ENCODE results near the gene USP1. TPM values are rescaled to one million over a fixed set of nuclear protein-coding genes. Genes with fewer than 3 reads are reported as not detected.

USP1 gene
- total and polyA plus RNA-seq, 2 donors = 19.6 to 82.4 TPM

GRCh38 chr1:62407398-62408009 lies 29.3 kb upstream of the USP1 start:
- Histone ChIP-seq H3K36me3 (ENCODE audit: insufficient read depth) (no peaks in the 10 kb centered on the region), H3K4me1 (ENCODE audit: insufficient read depth) (no peaks in the 10 kb centered on the region), H3K4me3 (ENCODE audit: low read depth, low read length) (no peak overlapping the region), H3K27ac (ENCODE audit: low read depth) (no peak overlapping the region)
- WGBS = 67% methylated on average over 12 of the region's 12 CpGs
- peak; percentile 33 for DNase-seq (ENCODE audit: extremely low spot score)

- Histone ChIP-seq H3K4me1 (ENCODE audit: insufficient read depth) (no peaks in the 10 kb centered on the region), H3K27ac (ENCODE audit: low read depth) (no peak overlapping the region), H3K36me3 (ENCODE audit: insufficient read depth) (no peaks in the 10 kb centered on the region), H3K4me3 (ENCODE audit: low read depth, low read length) (no peak overlapping the region)
- DNase-seq (ENCODE audit: extremely low spot score) = no peak
- WGBS = 90% methylated on average over 8 of the region's 8 CpGs
These were observed 21.2 kb upstream of the USP1 start for GRCh38 chr1:62415687-62416086.

GRCh38 chr1:62417351-62417999 lies 19.4 kb upstream of the USP1 start:
- Histone ChIP-seq H3K36me3 (ENCODE audit: insufficient read depth) (no peaks in the 10 kb centered on the region), H3K4me1 (ENCODE audit: insufficient read depth) (no peaks in the 10 kb centered on the region), H3K27ac (ENCODE audit: low read depth) (no peak overlapping the region), H3K4me3 (ENCODE audit: low read depth, low read length) (no peak overlapping the region)
- no peak for DNase-seq (ENCODE audit: extremely low spot score)
- WGBS = 51% methylated on average over 2 of the region's 2 CpGs

- 83% methylated on average over 1 of the region's 1 CpG for WGBS
These were observed 16.6 kb upstream of the USP1 start for GRCh38 chr1:62420214-62420613.

GRCh38 chr1:62423580-62424242 lies 13.1 kb upstream of the USP1 start:
- 91% methylated on average over 14 of the region's 14 CpGs for WGBS
- Histone ChIP-seq H3K4me1 (ENCODE audit: insufficient read depth) (no peaks in the 10 kb centered on the region), H3K4me3 (ENCODE audit: low read depth, low read length) (no peak overlapping the region), H3K27ac (ENCODE audit: low read depth) (no peak overlapping the region), H3K36me3 (ENCODE audit: insufficient read depth) (no peaks in the 10 kb centered on the region)
- DNase-seq (ENCODE audit: extremely low spot score) = no peak

More at GRCh38 chr1:62420214-62420613, 16.6 kb upstream of the USP1 start:
- H3K36me3 ChIP-seq (ENCODE audit: insufficient read depth) = no peaks in the 10 kb centered on the region
- H3K4me1 ChIP-seq (ENCODE audit: insufficient read depth) = no peaks in the 10 kb centered on the region
- H3K4me3 ChIP-seq (ENCODE audit: low read depth, low read length) = no peak overlapping the region
- DNase-seq (ENCODE audit: extremely low spot score) = no peak
- no peak overlapping the region for H3K27ac ChIP-seq (ENCODE audit: low read depth)

DNA sequence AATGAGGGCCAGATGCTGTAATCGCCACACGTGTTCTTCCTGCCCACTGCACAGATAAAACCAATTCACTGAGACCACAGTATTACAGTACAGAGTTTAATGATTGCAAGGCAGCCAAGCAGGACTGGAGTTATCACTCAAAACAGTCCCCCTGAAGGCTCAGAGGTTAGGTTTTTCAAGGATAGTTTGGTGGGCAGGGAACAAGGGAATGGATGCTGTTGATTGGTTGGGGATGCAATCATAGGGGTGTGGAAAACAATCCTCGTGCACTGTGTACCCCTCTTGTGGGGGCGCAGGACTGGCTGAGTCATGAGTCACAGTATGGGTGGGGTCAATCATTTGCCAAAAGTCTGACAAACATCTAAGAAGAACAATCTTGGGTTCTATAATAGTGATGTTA lies 12.4 kb upstream of the USP1 start:
- WGBS = 63% methylated on average over 4 of the region's 4 CpGs

DNA sequence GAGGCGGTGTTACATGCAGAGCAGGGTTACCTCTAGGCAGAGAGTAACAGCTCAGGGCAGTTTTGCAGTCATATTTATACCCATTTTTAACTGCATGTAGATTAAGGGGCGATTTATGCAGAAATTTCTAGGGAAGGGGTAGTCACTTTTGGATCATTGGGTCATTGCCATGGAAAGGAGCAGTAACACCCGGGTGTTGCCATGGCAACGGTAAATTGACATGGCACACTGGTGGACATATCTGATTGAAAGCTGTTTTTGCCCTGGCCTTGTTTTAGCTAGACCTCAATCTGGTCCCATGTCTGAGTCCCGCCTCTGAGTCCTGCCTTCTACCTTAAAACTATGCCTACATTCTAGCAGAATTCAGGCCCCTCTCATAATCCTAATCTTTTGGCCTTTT lies 11.8 kb upstream of the USP1 start:
- H3K36me3 ChIP-seq (ENCODE audit: insufficient read depth) = no peaks in the 10 kb centered on the region
- H3K27ac ChIP-seq (ENCODE audit: low read depth) = no peak overlapping the region
- no peaks in the 10 kb centered on the region for H3K4me1 ChIP-seq (ENCODE audit: insufficient read depth)
- WGBS = 83% methylated on average over 5 of the region's 5 CpGs
- no peak for DNase-seq (ENCODE audit: extremely low spot score)
- H3K4me3 ChIP-seq (ENCODE audit: low read depth, low read length) = no peak overlapping the region

More for the DNA sequence above, 12.4 kb upstream of the USP1 start:
- no peak for DNase-seq (ENCODE audit: extremely low spot score)
- Histone ChIP-seq H3K4me3 (ENCODE audit: low read depth, low read length) (no peak overlapping the region), H3K4me1 (ENCODE audit: insufficient read depth) (no peaks in the 10 kb centered on the region), H3K27ac (ENCODE audit: low read depth) (no peak overlapping the region), H3K36me3 (ENCODE audit: insufficient read depth) (no peaks in the 10 kb centered on the region)

DNA sequence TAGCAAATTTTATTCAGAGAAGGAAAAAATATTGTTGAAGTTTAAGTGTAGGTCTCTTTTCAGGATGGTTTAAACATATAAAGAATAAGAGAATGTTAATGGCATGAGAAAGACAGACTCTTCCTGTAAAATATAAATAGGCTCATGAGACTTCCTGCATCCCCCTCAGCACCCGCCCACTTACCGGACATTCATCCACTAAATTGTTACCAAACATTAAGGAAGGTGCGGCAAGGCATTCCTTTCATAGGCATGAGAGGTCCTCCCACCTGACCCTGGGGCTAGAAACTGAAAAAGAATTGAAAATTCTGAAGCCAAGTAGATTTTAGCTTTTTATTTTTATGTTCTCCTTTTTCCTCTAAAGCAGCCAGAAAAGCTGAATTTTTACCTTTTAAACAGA lies 10.6 kb upstream of the USP1 start:
- H3K27ac ChIP-seq (ENCODE audit: low read depth) = no peak overlapping the region
- no peaks in the 10 kb centered on the region for H3K36me3 ChIP-seq (ENCODE audit: insufficient read depth)
- 48% methylated on average over 3 of the region's 3 CpGs for WGBS
- H3K4me1 ChIP-seq (ENCODE audit: insufficient read depth) = no peaks in the 10 kb centered on the region
- H3K4me3 ChIP-seq (ENCODE audit: low read depth, low read length) = no peak overlapping the region
- DNase-seq (ENCODE audit: extremely low spot score) = no peak

DNA sequence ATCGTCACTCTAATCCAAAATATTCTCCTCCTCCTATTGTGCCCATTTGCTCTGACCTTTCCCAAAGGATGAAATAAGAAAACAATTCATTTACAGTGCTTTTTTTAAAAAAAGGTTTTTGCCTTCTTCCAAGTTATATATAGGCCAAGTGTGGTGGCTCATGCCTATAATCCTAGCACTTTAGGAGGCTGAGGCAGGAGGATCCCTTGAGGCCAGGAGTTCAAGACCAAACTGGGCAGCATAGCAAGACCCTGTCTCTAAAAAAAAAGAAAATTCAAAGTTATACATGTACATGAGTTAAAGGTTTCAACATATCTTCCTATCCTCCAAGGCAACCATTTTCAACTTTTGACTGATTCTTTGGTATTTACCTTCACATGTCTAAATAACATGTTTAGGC lies 10.1 kb upstream of the USP1 start:
- 94% methylated on average over 1 of the region's 1 CpG for WGBS
- H3K4me3 ChIP-seq (ENCODE audit: low read depth, low read length) = no peak overlapping the region
- no peaks in the 10 kb centered on the region for H3K36me3 ChIP-seq (ENCODE audit: insufficient read depth)
- no peak overlapping the region for H3K27ac ChIP-seq (ENCODE audit: low read depth)
- no peaks in the 10 kb centered on the region for H3K4me1 ChIP-seq (ENCODE audit: insufficient read depth)
- no peak for DNase-seq (ENCODE audit: extremely low spot score)

- 78% methylated on average over 4 of the region's 4 CpGs for WGBS
- H3K27ac ChIP-seq (ENCODE audit: low read depth) = no peak overlapping the region
- H3K4me3 ChIP-seq (ENCODE audit: low read depth, low read length) = no peak overlapping the region
- no peaks in the 10 kb centered on the region for H3K36me3 ChIP-seq (ENCODE audit: insufficient read depth)
- no peak for DNase-seq (ENCODE audit: extremely low spot score)
- no peaks in the 10 kb centered on the region for H3K4me1 ChIP-seq (ENCODE audit: insufficient read depth)
These were observed 8.5 kb upstream of the USP1 start for GRCh38 chr1:62428351-62428750.

GRCh38 chr1:62429581-62429980 lies 7.3 kb upstream of the USP1 start:
- Histone ChIP-seq H3K4me1 (ENCODE audit: insufficient read depth) (no peaks in the 10 kb centered on the region), H3K36me3 (ENCODE audit: insufficient read depth) (no peaks in the 10 kb centered on the region), H3K4me3 (ENCODE audit: low read depth, low read length) (no peak overlapping the region), H3K27ac (ENCODE audit: low read depth) (no peak overlapping the region)
- 91% methylated on average over 2 of the region's 2 CpGs for WGBS
- DNase-seq (ENCODE audit: extremely low spot score) = no peak

DNA sequence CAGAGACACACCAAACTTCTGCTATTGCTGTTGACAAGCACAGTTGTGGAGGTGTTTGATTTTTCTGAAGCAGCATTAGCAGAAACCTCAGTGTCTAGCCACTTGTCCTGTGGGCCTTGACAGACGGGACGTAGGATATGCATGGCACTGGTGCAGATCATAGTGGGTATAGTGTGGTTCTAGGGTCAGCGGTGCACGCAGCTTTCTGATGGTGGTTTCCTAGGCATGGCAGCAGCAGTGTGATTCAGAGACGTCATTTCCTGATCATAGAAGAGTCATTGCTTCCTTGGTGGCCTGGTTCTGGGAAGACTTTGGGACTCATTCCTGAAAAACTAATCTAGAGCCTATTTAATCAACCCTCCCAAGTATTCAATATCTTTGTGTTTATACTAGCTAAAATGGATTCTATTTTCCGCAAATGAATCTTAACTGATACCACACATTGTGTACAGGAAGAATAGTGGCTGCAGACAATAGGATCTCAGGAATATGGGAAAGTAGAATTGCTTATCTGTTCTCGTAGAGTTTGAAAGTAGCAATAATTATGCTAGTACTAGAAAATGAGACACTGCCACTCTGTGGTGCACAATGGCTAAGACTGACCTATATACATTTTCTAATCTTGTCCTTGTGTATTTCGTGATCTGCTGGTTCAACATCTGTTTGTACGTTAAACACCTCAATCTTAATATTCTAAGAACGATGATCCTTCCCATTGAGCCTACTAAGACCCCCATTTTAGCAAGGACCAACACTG lies 2.8 kb upstream of the USP1 start:
- 81% methylated on average over 10 of the region's 10 CpGs for WGBS
- no peak overlapping the region for H3K4me3 ChIP-seq (ENCODE audit: low read depth, low read length)
- DNase-seq (ENCODE audit: extremely low spot score) = no peak
- H3K36me3 ChIP-seq (ENCODE audit: insufficient read depth) = no peaks in the 10 kb centered on the region
- no peak overlapping the region for H3K27ac ChIP-seq (ENCODE audit: low read depth)
- H3K4me1 ChIP-seq (ENCODE audit: insufficient read depth) = no peaks in the 10 kb centered on the region

DNA sequence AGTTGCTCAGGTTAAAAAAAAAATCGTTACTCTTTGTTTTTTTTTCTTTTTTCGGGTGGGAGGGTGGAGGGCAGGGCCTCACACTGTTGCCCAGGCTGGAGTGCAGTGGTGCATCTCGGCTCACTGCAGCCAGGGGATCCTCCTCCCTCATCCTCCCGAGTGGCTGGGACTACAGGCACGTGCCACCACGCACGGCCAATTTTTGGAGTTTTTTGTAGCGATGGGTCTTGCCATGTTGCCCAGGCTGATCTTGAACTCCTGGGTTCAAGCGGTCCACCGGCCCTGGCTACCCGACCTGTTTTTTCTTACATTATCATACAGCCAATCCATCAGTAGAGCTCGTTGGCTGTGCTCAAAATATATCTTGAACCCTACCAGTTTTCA lies 2.2 kb upstream of the USP1 start:
- Histone ChIP-seq H3K27ac (ENCODE audit: low read depth) (no peak overlapping the region), H3K36me3 (ENCODE audit: insufficient read depth) (no peaks in the 10 kb centered on the region), H3K4me1 (ENCODE audit: insufficient read depth) (no peaks in the 10 kb centered on the region), H3K4me3 (ENCODE audit: low read depth, low read length) (no peak overlapping the region)
- no peak for DNase-seq (ENCODE audit: extremely low spot score)
- 93% methylated on average over 12 of the region's 12 CpGs for WGBS

All from urinary bladder (tissue), 4 donors.